Activated naive CD8-positive, alpha-beta T cell treated with anti-CD3 and anti-CD28 coated beads, Interleukin-2, amount 10 ng/mL, durations not matched to agents 7 days and 5 days (primary cell): ENCODE measurements around the gene GNG8. TPM values are rescaled to one million over a fixed set of nuclear protein-coding genes. Genes with fewer than 3 reads are reported as not detected.
A peak's percentile ranks its signal among the peaks of the same experiment; 100 is the strongest.
"Not testable (repeated sequence)": the region's sequence is repeated elsewhere in the genome, so short reads cannot be mapped to it uniquely, and the experiment has no call there.

Experiments
- ATAC-seq: fragments of 150-1000 bp; cut with Tn5 transposase; one replicate; pipeline ENCODE4 v1.10.0; 2021; ENCODE audit warnings: low read depth, moderate library complexity
- POLR2A ChIA-PET: fragments of 350-600 bp; sonication (Branson Sonifier 250); formaldehyde crosslinking; loops from one replicate; lab custom pipeline; 2021; ENCODE audit warnings: antibody characterized with exemption; lab: Charles Lee
- DNase-seq: peaks from one replicate; pipeline ENCODE4 v3.0.0; 2021
- H3K27ac Mint-ChIP-seq: one replicate; pipeline ENCODE4 v1.8.0; 2022; ENCODE audit warnings: mild to moderate bottlenecking, mixed read lengths
- H3K27me3 Mint-ChIP-seq: one replicate; pipeline ENCODE4 v1.8.0; 2022; ENCODE audit warnings: mild to moderate bottlenecking, moderate library complexity, mixed read lengths
- H3K36me3 Mint-ChIP-seq: one replicate; pipeline ENCODE4 v1.8.0; 2021; ENCODE audit warnings: mild to moderate bottlenecking, mixed read lengths
- H3K4me1 Mint-ChIP-seq: one replicate; pipeline ENCODE4 v1.8.0; 2021; ENCODE audit warnings: mixed read lengths
- H3K4me3 Mint-ChIP-seq: one replicate; pipeline ENCODE4 v1.8.0; 2022; ENCODE audit warnings: mild to moderate bottlenecking, moderate library complexity, mixed read lengths
- H3K9me3 Mint-ChIP-seq: one replicate; pipeline ENCODE4 v1.8.0; 2021; ENCODE audit warnings: mixed read lengths
- total RNA-seq, 2 experiments: library from RNA; stranded (reverse); gene quantifications; one replicate each; pipeline ENCODE4 v1.2.3, GENCODE V29; 2021

The GNG8 gene
- total RNA-seq, 2 experiments from 2014 or later, result 2.4 TPM; not detected in 1

- POLR2A ChIA-PET, result interaction anchor here (2.6 kb wide), 1 partner anchor 27 kb away, joined by 7 read pairs; the partner anchor contains the start of gene DACT3
- DNase-seq, result no peak
- peak overlapping the region; percentile 83 for H3K4me3 Mint-ChIP-seq
- H3K27me3 Mint-ChIP-seq, result no peaks in the 10 kb centered on the region
- H3K36me3 Mint-ChIP-seq, result no peaks in the 10 kb centered on the region
- H3K4me1 Mint-ChIP-seq, result peaks cover 14% of the 10 kb centered on the region
- ATAC-seq, result no peak
- no peaks in the 10 kb centered on the region for H3K9me3 Mint-ChIP-seq
- H3K27ac Mint-ChIP-seq, result peak overlapping the region; percentile 13
Observed at GRCh38 chr19:46634656-46635218, 1.3 kb downstream of the GNG8 start.

- POLR2A ChIA-PET, result interaction anchor here (1.1 to 2.6 kb wide), 6 partner anchors 9 to 33 kb away, joined by 4 to 9 read pairs (median 6); partner anchors contain the start of genes CALM3, DACT3 and PTGIR
- DNase-seq, result peak; percentile 97
- H3K9me3 Mint-ChIP-seq, result no peaks in the 10 kb centered on the region
- H3K27ac Mint-ChIP-seq, result peak overlapping the region; percentile 68
- H3K4me3 Mint-ChIP-seq, result peak overlapping the region; percentile 83
- H3K4me1 Mint-ChIP-seq, result peaks cover 14% of the 10 kb centered on the region
- ATAC-seq, result peak; percentile 59
- H3K27me3 Mint-ChIP-seq, result no peaks in the 10 kb centered on the region
- no peaks in the 10 kb centered on the region for H3K36me3 Mint-ChIP-seq
Observed at GRCh38 chr19:46634045-46634655, 1.9 kb downstream of the GNG8 start.

GRCh38 chr19:46633130-46633529, 2.9 kb downstream of the GNG8 start:
- H3K9me3 Mint-ChIP-seq, result no peaks in the 10 kb centered on the region

GRCh38 chr19:46631481-46631880, 4.5 kb downstream of the GNG8 start:
- H3K27me3 Mint-ChIP-seq, result no peaks in the 10 kb centered on the region
- no peaks in the 10 kb centered on the region for H3K36me3 Mint-ChIP-seq
- H3K27ac Mint-ChIP-seq, result no peak overlapping the region
- POLR2A ChIA-PET, result interaction anchor here (1.4 to 2.6 kb wide), 2 partner anchors 20 to 30 kb away, joined by 6 to 15 read pairs; partner anchors contain the start of gene CALM3
- DNase-seq, result no peak
- H3K9me3 Mint-ChIP-seq, result no peaks in the 10 kb centered on the region
- H3K4me3 Mint-ChIP-seq, result no peak overlapping the region
- no peak for ATAC-seq
- H3K4me1 Mint-ChIP-seq, result peaks cover 20% of the 10 kb centered on the region

More at GRCh38 chr19:46633130-46633529, 2.9 kb downstream of the GNG8 start:
- Mint-ChIP-seq H3K27ac (peak overlapping the region; percentile 68), H3K4me3 (peak overlapping the region; percentile 83), H3K27me3 (no peaks in the 10 kb centered on the region), H3K4me1 (peaks cover 18% of the 10 kb centered on the region), H3K36me3 (no peaks in the 10 kb centered on the region)
- DNase-seq (no peak), ATAC-seq (no peak)
- POLR2A ChIA-PET, result interaction anchor here (1.0 to 2.6 kb wide), 7 partner anchors 8 to 32 kb away, joined by 3 to 9 read pairs (median 6); partner anchors contain the start of genes CALM3, DACT3 and PTGIR

GRCh38 chr19:46630586-46631205, 5.3 kb downstream of the GNG8 start:
- Mint-ChIP-seq H3K27me3 (no peaks in the 10 kb centered on the region), H3K4me3 (no peak overlapping the region), H3K4me1 (peaks cover 19% of the 10 kb centered on the region), H3K27ac (no peak overlapping the region), H3K9me3 (no peaks in the 10 kb centered on the region), H3K36me3 (no peaks in the 10 kb centered on the region)
- DNase-seq (no peak), ATAC-seq (no peak)
- POLR2A ChIA-PET, result interaction anchor here (1.4 to 2.6 kb wide), 2 partner anchors 20 to 29 kb away, joined by 6 to 15 read pairs; partner anchors contain the start of gene CALM3

- ATAC-seq (no peak), DNase-seq (no peak)
- POLR2A ChIA-PET, result interaction anchor here (0.6 to 3.2 kb wide), 4 partner anchors 9 to 30 kb away, joined by 3 to 8 read pairs (median 3); no protein-coding TSS in a partner anchor
- Mint-ChIP-seq H3K9me3 (no peaks in the 10 kb centered on the region), H3K4me1 (peaks cover 25% of the 10 kb centered on the region), H3K27ac (no peak overlapping the region), H3K27me3 (no peaks in the 10 kb centered on the region), H3K36me3 (no peaks in the 10 kb centered on the region), H3K4me3 (no peak overlapping the region)
Observed at GRCh38 chr19:46629546-46630025, 6.4 kb downstream of the GNG8 start.

- not testable (repeated sequence) for H3K4me3 Mint-ChIP-seq, H3K27me3 Mint-ChIP-seq, H3K27ac Mint-ChIP-seq, H3K9me3 Mint-ChIP-seq, ATAC-seq, DNase-seq, H3K36me3 Mint-ChIP-seq
- POLR2A ChIA-PET, result interaction anchor here (0.6 to 3.2 kb wide), 5 partner anchors 9 to 29 kb away, joined by 3 to 8 read pairs (median 3); no protein-coding TSS in a partner anchor
- H3K4me1 Mint-ChIP-seq, result peaks cover 29% of the 10 kb centered on the region
Observed at GRCh38 chr19:46628970-46629369, 7.0 kb downstream of the GNG8 start.

GRCh38 chr19:46626446-46626845, 9.6 kb downstream of the GNG8 start:
- peaks cover 31% of the 10 kb centered on the region for H3K4me1 Mint-ChIP-seq
- POLR2A ChIA-PET, result interaction anchor here (3.2 to 5.7 kb wide), 2 partner anchors 9 to 14 kb away, joined by 8 to 36 read pairs; no protein-coding TSS in a partner anchor
- H3K27me3 Mint-ChIP-seq, result no peaks in the 10 kb centered on the region
- no peak overlapping the region for H3K27ac Mint-ChIP-seq
- H3K9me3 Mint-ChIP-seq, result no peaks in the 10 kb centered on the region
- peaks cover 2% of the 10 kb centered on the region for H3K36me3 Mint-ChIP-seq
- H3K4me3 Mint-ChIP-seq, result no peak overlapping the region
- ATAC-seq (no peak), DNase-seq (no peak)

GRCh38 chr19:46625731-46626130, 10.3 kb downstream of the GNG8 start:
- peaks cover 33% of the 10 kb centered on the region for H3K4me1 Mint-ChIP-seq
- no peaks in the 10 kb centered on the region for H3K9me3 Mint-ChIP-seq
- POLR2A ChIA-PET, result interaction anchor here (5.7 kb wide), 1 partner anchor 13 kb away, joined by 36 read pairs; no protein-coding TSS in a partner anchor
- H3K27ac Mint-ChIP-seq, result peak overlapping the region; percentile 95
- ATAC-seq (no peak), DNase-seq (no peak)
- H3K4me3 Mint-ChIP-seq, result no peak overlapping the region
- no peaks in the 10 kb centered on the region for H3K27me3 Mint-ChIP-seq
- H3K36me3 Mint-ChIP-seq, result peaks cover 2% of the 10 kb centered on the region

- no peak for DNase-seq
- peak; percentile 37 for ATAC-seq
- H3K9me3 Mint-ChIP-seq, result no peaks in the 10 kb centered on the region
- H3K4me1 Mint-ChIP-seq, result peaks cover 38% of the 10 kb centered on the region
- peak within 1 kb of the TSS; percentile 95 for H3K27ac Mint-ChIP-seq
- POLR2A ChIA-PET, result interaction anchor here (0.6 to 5.7 kb wide), 7 partner anchors 9 to 768 kb away, joined by 3 to 36 read pairs (median 3); no protein-coding TSS in a partner anchor
- H3K27me3 Mint-ChIP-seq, result no peaks in the 10 kb centered on the region
- H3K36me3 Mint-ChIP-seq, result peaks cover 2% of the 10 kb centered on the region
- peak within 1 kb of the TSS; percentile 92 for H3K4me3 Mint-ChIP-seq
Observed at GRCh38 chr19:46624958-46625661, 10.9 kb downstream of the GNG8 start, which contains the start of gene PTGIR. Gene PTGIR (minus strand): TSS chr19:46625089. CDS start chr19:46624225, 864 bp downstream.

GRCh38 chr19:46623915-46624502, 12.0 kb downstream of the GNG8 start:
- H3K4me1 Mint-ChIP-seq, result peaks cover 47% of the 10 kb centered on the region
- no peaks in the 10 kb centered on the region for H3K9me3 Mint-ChIP-seq
- no peak for ATAC-seq
- peak overlapping the region; percentile 92 for H3K4me3 Mint-ChIP-seq
- peaks cover 2% of the 10 kb centered on the region for H3K36me3 Mint-ChIP-seq
- no peak for DNase-seq
- POLR2A ChIA-PET, result interaction anchor here (0.9 to 5.7 kb wide), 5 partner anchors 10 to 101 kb away, joined by 3 to 36 read pairs (median 3); no protein-coding TSS in a partner anchor
- no peaks in the 10 kb centered on the region for H3K27me3 Mint-ChIP-seq
- peak overlapping the region; percentile 95 for H3K27ac Mint-ChIP-seq

GRCh38 chr19:46622118-46622446, 13.9 kb downstream of the GNG8 start:
- H3K36me3 Mint-ChIP-seq, result peaks cover 2% of the 10 kb centered on the region
- H3K27me3 Mint-ChIP-seq, result no peaks in the 10 kb centered on the region
- no peak for ATAC-seq
- peaks cover 51% of the 10 kb centered on the region for H3K4me1 Mint-ChIP-seq
- H3K9me3 Mint-ChIP-seq, result no peaks in the 10 kb centered on the region
- no peak for DNase-seq
- POLR2A ChIA-PET, result interaction anchor here (0.5 to 5.7 kb wide), 6 partner anchors 9 to 275 kb away, joined by 3 to 36 read pairs (median 6); no protein-coding TSS in a partner anchor
- peak overlapping the region; percentile 78 for H3K4me3 Mint-ChIP-seq
- H3K27ac Mint-ChIP-seq, result peak overlapping the region; percentile 93
